H1 (cell line): Measurements from ENCODE around the gene KCTD2. TPM values are rescaled to one million over a fixed set of nuclear protein-coding genes. Genes with fewer than 3 reads are reported as not detected.

ENCODE experiments used
- ASH2L ChIP-seq: fragments of 200-600, 300-600 bp; sonication (generic); IDR thresholded peaks from one replicate; pipeline ENCODE4 v1.7.1; 2017; ENCODE audit warnings: low read length
- BACH1 ChIP-seq: IDR thresholded peaks from 2 replicates; pipeline ENCODE4 v1.6.1; 2012; ENCODE audit warnings: low read length, improper control_type of control experiment
- CEBPB ChIP-seq: IDR thresholded peaks from 2 replicates; pipeline ENCODE4 v1.6.1; 2012; ENCODE audit warnings: low read depth, low read length
- CHD2 ChIP-seq: IDR thresholded peaks from 2 replicates; pipeline ENCODE4 v1.6.1; 2012; ENCODE audit warnings: low read length, improper control_type of control experiment
- CTBP2 ChIP-seq: IDR thresholded peaks from 2 replicates; pipeline ENCODE4 v1.7.0; 2011; ENCODE audit warnings: borderline replicate concordance, mild to moderate bottlenecking, moderate library complexity, mixed read lengths, low read length; ENCODE audit not compliant: insufficient read depth, insufficient read length
- EP300 ChIP-seq, 2 experiments: IDR thresholded peaks; 1 replicate in 1 of 2; 2 replicates in 1 of 2; pipeline ENCODE4 v1.6.1; 2011 to 2012; ENCODE audit warnings: low read depth in 2 of 2, low read length in 2 of 2, mild to moderate bottlenecking in 2 of 2, borderline replicate concordance in 1 of 2, inconsistent platforms in 1 of 2, moderate library complexity in 1 of 2
- EZH2 ChIP-seq: fragments of 200-600 bp; sonication (generic); IDR thresholded peaks from 2 replicates; pipeline ENCODE4 v1.7.1; 2012; ENCODE audit warnings: low read depth, mild to moderate bottlenecking, moderate library complexity, low read length, inconsistent platforms; ENCODE audit not compliant: severe bottlenecking
- JUND ChIP-seq: IDR thresholded peaks from 2 replicates; pipeline ENCODE4 v1.6.1; 2011; ENCODE audit warnings: mild to moderate bottlenecking, improper control_type of control experiment, low read length
- KDM1A ChIP-seq: fragments of 200-600, 300-600 bp; sonication (generic); IDR thresholded peaks from 2 replicates; pipeline ENCODE4 v1.7.1; 2016; ENCODE audit warnings: mild to moderate bottlenecking, low read length, borderline replicate concordance
- MAFK ChIP-seq: IDR thresholded peaks from 2 replicates; pipeline ENCODE4 v1.6.1; 2012; ENCODE audit warnings: low read depth, mild to moderate bottlenecking, improper control_type of control experiment, low read length
- NRF1 ChIP-seq: IDR thresholded peaks from 2 replicates; pipeline ENCODE4 v1.6.1; 2011; ENCODE audit warnings: mild to moderate bottlenecking, low read depth, low read length, improper control_type of control experiment
- POLR2AphosphoS5 ChIP-seq: IDR thresholded peaks from 2 replicates; pipeline ENCODE4 v1.6.1; 2011; ENCODE audit warnings: low read depth, low read length
- POU5F1 ChIP-seq: IDR thresholded peaks from 2 replicates; pipeline ENCODE4 v1.6.1; 2011; ENCODE audit warnings: low read depth, mild to moderate bottlenecking, low read length, moderate library complexity
- RNF2 ChIP-seq: fragments of 200-900, 300-1000 bp; sonication (generic); IDR thresholded peaks from 2 replicates; pipeline ENCODE4 v1.7.1; 2016; ENCODE audit warnings: borderline replicate concordance, low read depth, mild to moderate bottlenecking, antibody characterized with exemption, low read length; ENCODE audit not compliant: poor library complexity, severe bottlenecking; ENCODE audit errors: missing control alignments
- SAP30 ChIP-seq: fragments of 300-600 bp; sonication (generic); IDR thresholded peaks from 2 replicates; pipeline ENCODE4 v1.7.1; 2012; ENCODE audit warnings: low read length, moderate library complexity, mild to moderate bottlenecking, inconsistent platforms; ENCODE audit not compliant: insufficient read depth, insufficient replicate concordance
- SIN3A ChIP-seq, 2 experiments: IDR thresholded peaks in 1 of 2; conservative IDR thresholded peaks in 1 of 2; 2 replicates each; pipeline ENCODE4 v1.6.1; 2011 to 2012; ENCODE audit warnings: low read length in 2 of 2, improper control_type of control experiment in 1 of 2, low read depth in 1 of 2, mild to moderate bottlenecking in 1 of 2
- SIX5 ChIP-seq: IDR thresholded peaks from 2 replicates; pipeline ENCODE4 v1.6.1; 2011; ENCODE audit warnings: mild to moderate bottlenecking, low read depth, low read length
- TBP ChIP-seq: IDR thresholded peaks from 2 replicates; pipeline ENCODE4 v1.6.1; 2011; ENCODE audit warnings: low read depth, low read length, improper control_type of control experiment
- TEAD4 ChIP-seq: IDR thresholded peaks from 2 replicates; pipeline ENCODE4 v1.6.1; 2012; ENCODE audit warnings: low read depth, low read length, inconsistent platforms, mixed read lengths
- YY1 ChIP-seq: IDR thresholded peaks from 2 replicates; pipeline ENCODE4 v1.6.1; 2011; ENCODE audit warnings: low read depth, mild to moderate bottlenecking, low read length
- polyA plus RNA-seq, 7 experiments: library from polyadenylated mRNA; depleted of rRNA in 3 of 7; stranded (reverse) in 5 of 7; unstranded in 2 of 7; fragments of >200 nt in 5 of 7; fragments of 200-250 nt in 2 of 7; gene quantifications; 1 replicate in 5 of 7; 2 replicates in 1 of 7; 4 replicates in 1 of 7; pipeline versions ENCODE4 v1.2.1 to v1.2.3, GENCODE V29; 2011 to 2013; ENCODE audit warnings: missing spikeins in 2 of 7, mixed read lengths in 2 of 7
- total RNA-seq: library from RNA; stranded (reverse); fragmentation: NEBNext Ultra II Directional; extraction: Animal tissue kit (Norgen Biotek cat#: 25700); gene quantifications from 2 replicates; pipeline ENCODE4 v1.2.1, GENCODE V29; 2021
- TF ChIP-seq, protein P1 (sequence below): IDR thresholded peaks from 2 replicates; pipeline ENCODE4 v1.6.1; 2012; ENCODE audit warnings: inconsistent platforms
- TF ChIP-seq, protein P2 (sequence below): IDR thresholded peaks from 2 replicates; pipeline ENCODE4 v1.6.1; 2012; ENCODE audit warnings: inconsistent platforms

KCTD2 gene
- total and polyA plus RNA-seq, 2 of the 8 experiments (the other 6 are each of a cell fraction or from before 2014, with no cell fraction given), result 33.7 to 36.8 TPM

DNA sequence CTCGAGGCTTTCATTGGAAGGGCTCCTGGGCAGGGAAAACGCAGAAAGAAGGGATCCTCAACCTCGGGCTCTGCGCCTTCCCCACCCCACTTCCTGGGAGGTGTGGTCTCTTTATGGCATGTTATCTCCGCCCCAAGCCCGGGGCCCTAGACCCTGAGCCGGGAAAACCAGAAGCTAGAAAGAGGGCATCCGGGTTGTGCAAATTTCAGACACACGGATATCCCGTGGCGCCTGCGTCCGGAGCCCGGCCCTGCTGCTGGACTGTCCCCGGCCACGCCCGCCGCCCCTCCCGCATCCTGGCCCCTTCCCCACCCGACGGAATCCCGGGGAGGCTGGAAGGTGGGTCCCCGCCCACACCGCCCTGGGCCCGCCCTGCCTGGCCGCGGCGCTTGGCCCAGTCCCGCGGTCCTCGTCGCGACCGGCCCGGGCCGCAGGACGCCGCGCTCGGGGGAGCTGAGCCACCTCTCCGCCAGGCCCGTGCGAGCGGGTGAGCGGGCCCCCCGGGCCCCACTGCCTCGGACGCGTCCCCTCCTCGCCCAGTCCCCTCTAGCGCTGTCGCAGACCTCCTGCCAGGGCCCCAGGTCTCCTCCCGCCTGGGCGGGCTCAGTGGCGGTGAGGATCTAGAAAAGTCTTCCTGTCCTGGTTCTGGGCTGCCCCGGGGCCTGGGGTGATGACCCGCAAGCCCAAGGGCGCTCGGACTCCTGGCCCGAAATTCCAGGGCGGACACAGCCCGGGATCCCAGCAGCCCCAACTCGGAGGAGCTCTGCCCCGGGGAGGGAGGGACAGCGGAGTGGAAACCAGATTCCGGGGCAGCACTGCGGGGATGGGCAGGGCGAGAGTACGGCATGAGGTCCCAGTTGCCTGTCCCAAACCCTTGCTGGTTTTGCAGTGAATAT lies 40.8 kb downstream of the KCTD2 start, which contains the start of gene SLC16A5 (continued):
- TF ChIP-seq MAFK (no peak), BACH1 (no peak), SIN3A (conservative IDR thresholded peaks at IDR 0.05 in 1 of 2, IDR thresholded peaks at IDR 0.05 in 1 of 2; ENCODE audit: low read depth in 1 of 2, low read length in 2 of 2) (no peak; a peak in 2 of 4 replicates), JUND (no peak), ASH2L (peak; percentile 19), CTBP2 (no peak), SAP30 (no peak), KDM1A (no peak), EP300 (IDR thresholded peaks at IDR 0.05; ENCODE audit: borderline replicate concordance in 1 of 2, low read depth in 2 of 2, low read length in 2 of 2) (no peak), EZH2 (no peak), CHD2 (no peak), SIX5 (no peak), RNF2 (no peak), POLR2AphosphoS5 (peak; percentile 31; the same call in 1 of the 2 replicates), CEBPB (0 out of 2 replicates have a peak, but pooled peaks have one; percentile 26), YY1 (peak; percentile 13; the same call in 1 of the 2 replicates), POU5F1 (no peak), TEAD4 (peak; percentile 70; the same call in 1 of the 2 replicates), NRF1 (no peak), TBP (peak; percentile 48; the same call in 1 of the 2 replicates)
- TF ChIP-seq, protein P1, sequence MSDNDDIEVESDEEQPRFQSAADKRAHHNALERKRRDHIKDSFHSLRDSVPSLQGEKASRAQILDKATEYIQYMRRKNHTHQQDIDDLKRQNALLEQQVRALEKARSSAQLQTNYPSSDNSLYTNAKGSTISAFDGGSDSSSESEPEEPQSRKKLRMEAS, result no peak; the same call in 1 of the 2 replicates
- TF ChIP-seq, protein P2, sequence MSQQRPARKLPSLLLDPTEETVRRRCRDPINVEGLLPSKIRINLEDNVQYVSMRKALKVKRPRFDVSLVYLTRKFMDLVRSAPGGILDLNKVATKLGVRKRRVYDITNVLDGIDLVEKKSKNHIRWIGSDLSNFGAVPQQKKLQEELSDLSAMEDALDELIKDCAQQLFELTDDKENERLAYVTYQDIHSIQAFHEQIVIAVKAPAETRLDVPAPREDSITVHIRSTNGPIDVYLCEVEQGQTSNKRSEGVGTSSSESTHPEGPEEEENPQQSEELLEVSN, result no peak
